HEK293 (cell line): ENCODE results near the gene MED29.

ENCODE experiments used
- BCL11A ChIP-seq: fragments of 450-650 bp; formaldehyde crosslinking; IDR thresholded peaks from 2 replicates; pipeline ENCODE4 v1.5.1; 2016; ENCODE audit warnings: low read depth, missing biosample characterization, missing genetic modification characterization
- INSM2 ChIP-seq: fragments of 450-650 bp; formaldehyde crosslinking; IDR thresholded peaks from 2 replicates; pipeline ENCODE4 v1.5.1; 2016; ENCODE audit warnings: missing biosample characterization, missing genetic modification characterization
- KLF9 ChIP-seq: fragments of 450-650 bp; formaldehyde crosslinking; IDR thresholded peaks from 2 replicates; pipeline ENCODE4 v1.5.1; 2016; ENCODE audit warnings: missing biosample characterization, missing genetic modification characterization, low read depth
- MEIS1 ChIP-seq: sonication (generic); formaldehyde crosslinking; IDR thresholded peaks from 2 replicates; pipeline ENCODE4 v1.8.1; 2022; ENCODE audit warnings: missing genetic modification reagents, mild to moderate bottlenecking, borderline replicate concordance
- SETDB1 ChIP-seq: IDR thresholded peaks from one replicate; pipeline ENCODE4 v1.6.1; 2017; ENCODE audit warnings: mild to moderate bottlenecking, low read length, moderate library complexity, mixed read lengths; ENCODE audit not compliant: insufficient read length
- ZBTB1 ChIP-seq: fragments of 450-650 bp; formaldehyde crosslinking; IDR thresholded peaks from 2 replicates; pipeline ENCODE4 v1.5.1; 2016; ENCODE audit warnings: missing biosample characterization, missing genetic modification characterization
- ZBTB26 ChIP-seq: fragments of 450-650 bp; formaldehyde crosslinking; optimal IDR thresholded peaks from 2 replicates; pipeline ENCODE3; 2016; ENCODE audit warnings: missing biosample characterization, mild to moderate bottlenecking, missing genetic modification characterization
- ZBTB48 ChIP-seq: fragments of 450-650 bp; formaldehyde crosslinking; IDR thresholded peaks from 2 replicates; pipeline ENCODE4 v1.5.1; 2016; ENCODE audit warnings: missing biosample characterization, missing genetic modification characterization
- ZNF10 ChIP-seq: fragments of 450-650 bp; formaldehyde crosslinking; IDR thresholded peaks from 2 replicates; pipeline ENCODE4 v1.5.1; 2017; ENCODE audit warnings: missing biosample characterization, missing genetic modification characterization
- ZNF148 ChIP-seq: fragments of 450-650 bp; formaldehyde crosslinking; IDR thresholded peaks from 2 replicates; pipeline ENCODE4 v1.5.0; 2017; ENCODE audit warnings: missing biosample characterization, missing genetic modification characterization, borderline replicate concordance
- ZNF169 ChIP-seq: fragments of 450-650 bp; formaldehyde crosslinking; IDR thresholded peaks from 2 replicates; pipeline ENCODE4 v1.5.1; 2016; ENCODE audit warnings: missing biosample characterization, missing genetic modification characterization
- ZNF18 ChIP-seq: fragments of 450-650 bp; formaldehyde crosslinking; IDR thresholded peaks from 2 replicates; pipeline ENCODE4 v1.5.1; 2016; ENCODE audit warnings: missing biosample characterization, missing genetic modification characterization
- ZNF214 ChIP-seq: fragments of 450-650 bp; formaldehyde crosslinking; IDR thresholded peaks from 2 replicates; pipeline ENCODE4 v1.5.1; 2017; ENCODE audit warnings: missing biosample characterization, mild to moderate bottlenecking, missing genetic modification characterization, borderline replicate concordance
- ZNF341 ChIP-seq: fragments of 450-650 bp; formaldehyde crosslinking; IDR thresholded peaks from 2 replicates; pipeline ENCODE4; 2016; ENCODE audit warnings: low read depth, missing biosample characterization, missing genetic modification characterization
- ZNF354C ChIP-seq: fragments of 450-650 bp; formaldehyde crosslinking; IDR thresholded peaks from 2 replicates; pipeline ENCODE4 v1.5.1; 2016; ENCODE audit warnings: missing biosample characterization, missing genetic modification characterization, low read depth, borderline replicate concordance
- ZNF394 ChIP-seq: fragments of 450-650 bp; formaldehyde crosslinking; IDR thresholded peaks from 2 replicates; pipeline ENCODE4 v1.5.1; 2016; ENCODE audit warnings: missing biosample characterization, missing genetic modification characterization, mild to moderate bottlenecking, moderate library complexity, borderline replicate concordance
- ZNF501 ChIP-seq: fragments of 450-650 bp; formaldehyde crosslinking; IDR thresholded peaks from 2 replicates; pipeline ENCODE4 v1.5.1; 2016; ENCODE audit warnings: missing biosample characterization, missing genetic modification characterization
- ZNF521 ChIP-seq: fragments of 450-650 bp; formaldehyde crosslinking; IDR thresholded peaks from 2 replicates; pipeline ENCODE4 v1.5.1; 2017; ENCODE audit warnings: missing biosample characterization, mild to moderate bottlenecking, missing genetic modification characterization
- ZNF558 ChIP-seq: fragments of 450-650 bp; formaldehyde crosslinking; IDR thresholded peaks from 2 replicates; pipeline ENCODE4 v1.5.1; 2016; ENCODE audit warnings: missing biosample characterization, missing genetic modification characterization
- ZNF610 ChIP-seq: fragments of 450-650 bp; formaldehyde crosslinking; IDR thresholded peaks from 2 replicates; pipeline ENCODE4 v1.5.1; 2016; ENCODE audit warnings: missing biosample characterization, missing genetic modification characterization, borderline replicate concordance
- ZNF777 ChIP-seq: fragments of 450-650 bp; formaldehyde crosslinking; IDR thresholded peaks from 2 replicates; pipeline ENCODE4 v1.5.1; 2017; ENCODE audit warnings: missing biosample characterization, missing genetic modification characterization, borderline replicate concordance
- ZNF837 ChIP-seq: fragments of 450-650 bp; formaldehyde crosslinking; IDR thresholded peaks from 2 replicates; pipeline ENCODE4 v1.5.1; 2016; ENCODE audit warnings: missing biosample characterization, missing genetic modification characterization
- TF ChIP-seq, protein P1 (sequence below): fragments of 450-650 bp; formaldehyde crosslinking; IDR thresholded peaks from 2 replicates; pipeline ENCODE4 v1.5.1; 2016; ENCODE audit warnings: missing biosample characterization, missing genetic modification characterization
- TF ChIP-seq, protein P2 (sequence below): fragments of 450-650 bp; IDR thresholded peaks from 2 replicates; pipeline ENCODE4 v1.5.1; 2018; ENCODE audit warnings: missing biosample characterization, missing genetic modification characterization
- TF ChIP-seq, protein P3 (sequence below): fragments of 450-650 bp; formaldehyde crosslinking; IDR thresholded peaks from 2 replicates; pipeline ENCODE4 v1.5.1; 2016; ENCODE audit warnings: missing biosample characterization, missing genetic modification characterization

MED29 gene

DNA sequence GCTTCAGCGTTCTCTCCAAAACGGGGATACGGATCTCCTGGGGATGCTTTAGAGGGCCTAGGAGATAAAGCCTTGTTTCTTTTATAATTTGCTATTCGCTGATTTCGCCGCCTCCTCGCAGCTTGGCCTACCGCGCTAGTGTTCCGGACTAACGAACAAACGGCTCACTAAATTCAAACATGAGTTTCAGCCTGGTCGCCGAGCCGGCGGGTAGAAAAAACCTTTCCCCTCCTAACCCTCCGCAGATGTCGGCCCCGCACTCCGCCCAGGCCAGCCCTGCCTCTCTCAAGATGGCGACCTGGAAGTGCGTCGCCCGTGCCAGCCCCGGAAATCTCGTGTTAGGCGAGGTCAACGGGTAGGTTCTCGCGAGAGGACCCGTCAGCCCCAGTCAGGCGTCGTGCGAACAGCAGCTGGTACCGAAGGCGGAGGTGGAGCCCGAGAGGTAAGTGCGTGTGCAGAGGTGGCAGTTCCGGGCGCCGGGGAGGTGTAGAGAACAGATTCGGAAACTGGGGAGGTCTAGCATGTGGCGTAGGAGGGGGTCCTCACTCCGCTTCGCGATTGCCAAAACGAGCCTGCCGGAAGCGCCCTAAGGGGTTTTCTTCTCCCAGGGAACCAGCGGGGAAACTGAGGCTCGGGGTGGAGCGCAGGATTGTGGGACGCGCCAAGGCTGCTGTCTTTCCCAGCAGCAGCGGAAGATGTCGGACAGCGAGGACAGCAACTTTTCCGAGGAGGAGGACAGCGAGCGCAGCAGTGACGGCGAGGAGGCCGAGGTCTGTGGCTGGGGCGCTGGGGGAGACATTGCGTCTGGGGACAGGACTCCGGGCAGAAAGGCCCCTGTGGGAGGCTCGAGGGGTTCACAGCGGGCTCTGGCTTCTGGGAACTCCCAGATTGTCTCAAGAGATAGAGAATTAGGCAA lies 54.3 kb downstream of the MED29 start, which contains the start of gene SUPT5H (continued):
- TF ChIP-seq ZNF148 (tag by site-specific recombination) (no peak), ZBTB1 (tag by site-specific recombination) (no peak), ZNF341 (tag by site-specific recombination) (peak; percentile 100), BCL11A (no peak), INSM2 (no peak; the same call in 1 of the 2 replicates), ZNF837 (tag by site-specific recombination) (no peak), ZNF394 (peak; percentile 60; the same call in 1 of the 2 replicates), ZNF777 (tag by site-specific recombination) (0 out of 2 replicates have a peak, but pooled peaks have one; percentile 40), ZNF214 (no peak), ZNF558 (tag by site-specific recombination) (no peak; the same call in 1 of the 2 replicates), ZNF18 (tag by site-specific recombination) (no peak), ZNF521 (no peak), ZNF354C (tag by site-specific recombination) (no peak), ZNF501 (tag by site-specific recombination) (peak; percentile 95), ZNF610 (tag by site-specific recombination) (peak; percentile 81; the same call in 1 of the 2 replicates), ZNF169 (no peak), MEIS1 (no peak), KLF9 (tag by site-specific recombination) (no peak; the same call in 1 of the 2 replicates), ZBTB48 (peak; percentile 73; the same call in 1 of the 2 replicates), SETDB1 (no peak), ZNF10 (tag by site-specific recombination) (peak; percentile 20; the same call in 1 of the 2 replicates), ZBTB26 (tag by site-specific recombination) (peak; percentile 50)
- TF ChIP-seq, protein P1, sequence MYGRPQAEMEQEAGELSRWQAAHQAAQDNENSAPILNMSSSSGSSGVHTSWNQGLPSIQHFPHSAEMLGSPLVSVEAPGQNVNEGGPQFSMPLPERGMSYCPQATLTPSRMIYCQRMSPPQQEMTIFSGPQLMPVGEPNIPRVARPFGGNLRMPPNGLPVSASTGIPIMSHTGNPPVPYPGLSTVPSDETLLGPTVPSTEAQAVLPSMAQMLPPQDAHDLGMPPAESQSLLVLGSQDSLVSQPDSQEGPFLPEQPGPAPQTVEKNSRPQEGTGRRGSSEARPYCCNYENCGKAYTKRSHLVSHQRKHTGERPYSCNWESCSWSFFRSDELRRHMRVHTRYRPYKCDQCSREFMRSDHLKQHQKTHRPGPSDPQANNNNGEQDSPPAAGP (tag by site-specific recombination), result peak; percentile 87
- TF ChIP-seq, protein P2, sequence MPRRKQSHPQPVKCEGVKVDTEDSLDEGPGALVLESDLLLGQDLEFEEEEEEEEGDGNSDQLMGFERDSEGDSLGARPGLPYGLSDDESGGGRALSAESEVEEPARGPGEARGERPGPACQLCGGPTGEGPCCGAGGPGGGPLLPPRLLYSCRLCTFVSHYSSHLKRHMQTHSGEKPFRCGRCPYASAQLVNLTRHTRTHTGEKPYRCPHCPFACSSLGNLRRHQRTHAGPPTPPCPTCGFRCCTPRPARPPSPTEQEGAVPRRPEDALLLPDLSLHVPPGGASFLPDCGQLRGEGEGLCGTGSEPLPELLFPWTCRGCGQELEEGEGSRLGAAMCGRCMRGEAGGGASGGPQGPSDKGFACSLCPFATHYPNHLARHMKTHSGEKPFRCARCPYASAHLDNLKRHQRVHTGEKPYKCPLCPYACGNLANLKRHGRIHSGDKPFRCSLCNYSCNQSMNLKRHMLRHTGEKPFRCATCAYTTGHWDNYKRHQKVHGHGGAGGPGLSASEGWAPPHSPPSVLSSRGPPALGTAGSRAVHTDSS, result no peak
- TF ChIP-seq, protein P3, sequence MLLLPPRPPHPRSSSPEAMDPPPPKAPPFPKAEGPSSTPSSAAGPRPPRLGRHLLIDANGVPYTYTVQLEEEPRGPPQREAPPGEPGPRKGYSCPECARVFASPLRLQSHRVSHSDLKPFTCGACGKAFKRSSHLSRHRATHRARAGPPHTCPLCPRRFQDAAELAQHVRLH (tag by site-specific recombination), result peak; percentile 100
